Measurements from ENCODE around the gene APLP2. TPM values are rescaled to one million over a fixed set of nuclear protein-coding genes. Genes with fewer than 3 reads are reported as not detected.
A peak's percentile ranks its signal among the peaks of the same experiment; 100 is the strongest.

Gene APLP2
- total and polyA plus RNA-seq, 9 donors: 84.7 to 183 (median 140) TPM

GRCh38 chr11:130174642-130175041 lies 104.9 kb downstream of the APLP2 start:
- Histone ChIP-seq H3K4me1 (ENCODE audit: control insufficient read depth, insufficient read depth, low read length) (peaks cover 16% of the 10 kb centered on the region), H3K4me3 (ENCODE audit: low read length) (no peak overlapping the region), H3K27ac (ENCODE audit: low read length) (no peak overlapping the region), H3K36me3 (ENCODE audit: control insufficient read depth, insufficient read depth, low read length) (no peaks in the 10 kb centered on the region), H3K9me3 (replicated peaks; ENCODE audit: control insufficient read depth, low read depth, low read length) (peaks cover 3% of the 10 kb centered on the region), H3K27me3 (ENCODE audit: control insufficient read depth, insufficient read depth, low read length) (peaks cover 3% of the 10 kb centered on the region)
- no peak for DNase-seq
- WGBS (ENCODE audit: insufficient coverage): 100% methylated on average over 2 of the region's 4 CpGs

- Histone ChIP-seq H3K36me3 (ENCODE audit: control insufficient read depth, insufficient read depth, low read length) (no peaks in the 10 kb centered on the region), H3K9me3 (replicated peaks; ENCODE audit: control insufficient read depth, low read depth, low read length) (peaks cover 3% of the 10 kb centered on the region), H3K4me1 (ENCODE audit: control insufficient read depth, insufficient read depth, low read length) (peaks cover 27% of the 10 kb centered on the region), H3K27me3 (ENCODE audit: control insufficient read depth, insufficient read depth, low read length) (no peaks in the 10 kb centered on the region), H3K4me3 (ENCODE audit: low read length) (no peak overlapping the region), H3K27ac (ENCODE audit: low read length) (no peak overlapping the region)
- 75% methylated on average over 2 of the region's 5 CpGs for WGBS (ENCODE audit: insufficient coverage)
- no peak for DNase-seq
These were observed 106.2 kb downstream of the APLP2 start for GRCh38 chr11:130175898-130176297.

- Histone ChIP-seq H3K4me3 (ENCODE audit: low read length) (no peak overlapping the region), H3K9me3 (replicated peaks; ENCODE audit: control insufficient read depth, low read depth, low read length) (peaks cover 3% of the 10 kb centered on the region), H3K36me3 (ENCODE audit: control insufficient read depth, insufficient read depth, low read length) (no peaks in the 10 kb centered on the region), H3K4me1 (ENCODE audit: control insufficient read depth, insufficient read depth, low read length) (peaks cover 32% of the 10 kb centered on the region), H3K27ac (ENCODE audit: low read length) (peak overlapping the region; percentile 6), H3K27me3 (ENCODE audit: control insufficient read depth, insufficient read depth, low read length) (no peaks in the 10 kb centered on the region)
- DNase-seq: peak; percentile 26
- WGBS (ENCODE audit: insufficient coverage): 71% methylated on average over 4 of the region's 10 CpGs
These were observed 108.1 kb downstream of the APLP2 start for GRCh38 chr11:130177782-130178181.

GRCh38 chr11:130178441-130179339 lies 109.0 kb downstream of the APLP2 start:
- Histone ChIP-seq H3K27me3 (ENCODE audit: control insufficient read depth, insufficient read depth, low read length) (no peaks in the 10 kb centered on the region), H3K4me1 (ENCODE audit: control insufficient read depth, insufficient read depth, low read length) (peaks cover 32% of the 10 kb centered on the region), H3K36me3 (ENCODE audit: control insufficient read depth, insufficient read depth, low read length) (no peaks in the 10 kb centered on the region), H3K4me3 (ENCODE audit: low read length) (no peak overlapping the region), H3K9me3 (replicated peaks; ENCODE audit: control insufficient read depth, low read depth, low read length) (peaks cover 3% of the 10 kb centered on the region), H3K27ac (ENCODE audit: low read length) (peak overlapping the region; percentile 60)
- WGBS (ENCODE audit: insufficient coverage): 14% methylated on average over 11 of the region's 16 CpGs
- DNase-seq: peak; percentile 92

- H3K4me3 ChIP-seq (ENCODE audit: low read length): no peak overlapping the region
- peak; percentile 36 for DNase-seq
- peaks cover 3% of the 10 kb centered on the region for H3K9me3 ChIP-seq (replicated peaks; ENCODE audit: control insufficient read depth, low read depth, low read length)
- 36% methylated on average over 19 of the region's 21 CpGs for WGBS (ENCODE audit: insufficient coverage)
- H3K27me3 ChIP-seq (ENCODE audit: control insufficient read depth, insufficient read depth, low read length): no peaks in the 10 kb centered on the region
- peak overlapping the region; percentile 60 for H3K27ac ChIP-seq (ENCODE audit: low read length)
- peaks cover 32% of the 10 kb centered on the region for H3K4me1 ChIP-seq (ENCODE audit: control insufficient read depth, insufficient read depth, low read length)
- no peaks in the 10 kb centered on the region for H3K36me3 ChIP-seq (ENCODE audit: control insufficient read depth, insufficient read depth, low read length)
These were observed 110.0 kb downstream of the APLP2 start for GRCh38 chr11:130179396-130180306.

- Histone ChIP-seq H3K4me3 (ENCODE audit: low read length) (no peak overlapping the region), H3K4me1 (ENCODE audit: control insufficient read depth, insufficient read depth, low read length) (peaks cover 32% of the 10 kb centered on the region), H3K36me3 (ENCODE audit: control insufficient read depth, insufficient read depth, low read length) (no peaks in the 10 kb centered on the region), H3K27ac (ENCODE audit: low read length) (peak overlapping the region; percentile 16), H3K27me3 (ENCODE audit: control insufficient read depth, insufficient read depth, low read length) (no peaks in the 10 kb centered on the region), H3K9me3 (replicated peaks; ENCODE audit: control insufficient read depth, low read depth, low read length) (no peaks in the 10 kb centered on the region)
- peak; percentile 65 for DNase-seq
- WGBS (ENCODE audit: insufficient coverage): no CpG with 5 or more reads among the region's 4 CpGs
These were observed 110.8 kb downstream of the APLP2 start for GRCh38 chr11:130180491-130180890.

- no peak overlapping the region for H3K27ac ChIP-seq (ENCODE audit: low read length)
- WGBS (ENCODE audit: insufficient coverage): 92% methylated on average over 2 of the region's 8 CpGs
- peaks cover 32% of the 10 kb centered on the region for H3K4me1 ChIP-seq (ENCODE audit: control insufficient read depth, insufficient read depth, low read length)
- H3K27me3 ChIP-seq (ENCODE audit: control insufficient read depth, insufficient read depth, low read length): no peaks in the 10 kb centered on the region
- H3K4me3 ChIP-seq (ENCODE audit: low read length): no peak overlapping the region
- H3K9me3 ChIP-seq (replicated peaks; ENCODE audit: control insufficient read depth, low read depth, low read length): no peaks in the 10 kb centered on the region
- DNase-seq: no peak
- no peaks in the 10 kb centered on the region for H3K36me3 ChIP-seq (ENCODE audit: control insufficient read depth, insufficient read depth, low read length)
These were observed 111.2 kb downstream of the APLP2 start for GRCh38 chr11:130180896-130181294.

GRCh38 chr11:130181295-130182272 lies 111.9 kb downstream of the APLP2 start:
- Histone ChIP-seq H3K27ac (ENCODE audit: low read length) (no peak overlapping the region), H3K9me3 (replicated peaks; ENCODE audit: control insufficient read depth, low read depth, low read length) (no peaks in the 10 kb centered on the region), H3K4me3 (ENCODE audit: low read length) (no peak overlapping the region), H3K27me3 (ENCODE audit: control insufficient read depth, insufficient read depth, low read length) (no peaks in the 10 kb centered on the region), H3K36me3 (ENCODE audit: control insufficient read depth, insufficient read depth, low read length) (no peaks in the 10 kb centered on the region), H3K4me1 (ENCODE audit: control insufficient read depth, insufficient read depth, low read length) (peaks cover 32% of the 10 kb centered on the region)
- DNase-seq: no peak
- WGBS (ENCODE audit: insufficient coverage): 74% methylated on average over 4 of the region's 11 CpGs

- no peaks in the 10 kb centered on the region for H3K9me3 ChIP-seq (replicated peaks; ENCODE audit: control insufficient read depth, low read depth, low read length)
- H3K27me3 ChIP-seq (ENCODE audit: control insufficient read depth, insufficient read depth, low read length): no peaks in the 10 kb centered on the region
- peaks cover 22% of the 10 kb centered on the region for H3K4me1 ChIP-seq (ENCODE audit: control insufficient read depth, insufficient read depth, low read length)
- no peak for DNase-seq
- 22% methylated on average over 4 of the region's 11 CpGs for WGBS (ENCODE audit: insufficient coverage)
- H3K36me3 ChIP-seq (ENCODE audit: control insufficient read depth, insufficient read depth, low read length): no peaks in the 10 kb centered on the region
- no peak overlapping the region for H3K27ac ChIP-seq (ENCODE audit: low read length)
- no peak overlapping the region for H3K4me3 ChIP-seq (ENCODE audit: low read length)
These were observed 114.3 kb downstream of the APLP2 start for GRCh38 chr11:130183878-130184610.
